Stimulated activated CD8-positive, alpha-beta memory T cell treated with anti-CD3 and anti-CD28 coated beads, Interleukin-15, amount 100 ng/mL, for 48 hours (primary cell): ENCODE data around the gene DUSP16.
"Not testable (repeated sequence)": the region's sequence is repeated elsewhere in the genome, so short reads cannot be mapped to it uniquely, and the experiment has no call there.

Experiments
- DNase-seq, 2 donors: peaks; one replicate each; pipeline ENCODE4 v3.0.0-alpha.2; 2020; ENCODE audit warnings: low read depth in 2 of 2

DUSP16 gene

DNA sequence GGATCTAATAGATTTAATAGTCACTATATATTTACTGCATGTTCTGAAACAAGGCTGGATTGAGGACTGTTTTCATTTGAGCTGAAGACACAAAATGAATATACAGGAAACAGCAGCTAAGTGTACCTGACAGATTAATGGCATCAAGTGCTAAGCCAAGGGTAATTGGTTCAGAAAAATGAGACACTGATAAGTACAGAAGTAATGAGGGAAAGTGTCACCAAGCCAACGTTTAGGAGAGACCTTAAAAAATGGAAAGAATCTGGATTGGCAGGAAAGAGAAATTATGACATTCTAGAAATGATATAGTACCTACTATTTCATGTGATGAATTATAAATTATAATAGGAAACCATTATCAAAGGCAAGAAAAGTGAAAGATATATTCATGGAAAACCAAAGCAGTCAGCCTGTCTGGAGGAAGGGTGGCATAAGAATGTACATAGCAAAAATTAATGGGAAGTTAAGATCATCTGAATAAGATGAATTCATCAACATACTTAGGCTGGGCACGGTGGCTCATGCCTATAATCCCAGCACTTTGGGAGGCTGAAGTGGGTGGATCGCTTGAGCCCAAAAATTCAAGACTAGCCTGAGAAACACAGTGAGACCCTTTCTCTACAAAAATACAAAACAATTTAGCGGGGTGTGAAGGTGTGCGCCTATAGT lies 21.0 kb upstream of the DUSP16 start:
- no peak for DNase-seq

DNA sequence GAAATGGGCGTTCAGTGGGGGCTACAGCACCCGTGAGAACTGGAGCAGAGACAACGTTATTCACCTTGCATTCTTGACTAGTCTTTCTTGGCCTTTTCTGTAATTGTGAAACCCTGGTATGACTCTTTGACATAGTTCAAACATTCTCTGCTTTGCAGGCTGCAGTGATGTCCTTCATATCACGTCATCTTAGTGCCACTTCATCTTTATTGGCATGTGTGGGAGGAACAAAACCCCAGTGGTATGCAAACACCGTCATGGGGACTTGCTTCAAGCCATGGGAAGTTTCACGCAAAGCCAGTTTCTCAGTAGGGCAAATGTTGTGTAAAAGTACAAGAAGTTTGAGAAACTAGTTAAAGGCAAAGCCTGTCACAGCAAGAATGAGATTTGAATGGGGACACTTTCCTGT lies 20.2 kb upstream of the DUSP16 start:
- DNase-seq = peak; percentile 47

DNA sequence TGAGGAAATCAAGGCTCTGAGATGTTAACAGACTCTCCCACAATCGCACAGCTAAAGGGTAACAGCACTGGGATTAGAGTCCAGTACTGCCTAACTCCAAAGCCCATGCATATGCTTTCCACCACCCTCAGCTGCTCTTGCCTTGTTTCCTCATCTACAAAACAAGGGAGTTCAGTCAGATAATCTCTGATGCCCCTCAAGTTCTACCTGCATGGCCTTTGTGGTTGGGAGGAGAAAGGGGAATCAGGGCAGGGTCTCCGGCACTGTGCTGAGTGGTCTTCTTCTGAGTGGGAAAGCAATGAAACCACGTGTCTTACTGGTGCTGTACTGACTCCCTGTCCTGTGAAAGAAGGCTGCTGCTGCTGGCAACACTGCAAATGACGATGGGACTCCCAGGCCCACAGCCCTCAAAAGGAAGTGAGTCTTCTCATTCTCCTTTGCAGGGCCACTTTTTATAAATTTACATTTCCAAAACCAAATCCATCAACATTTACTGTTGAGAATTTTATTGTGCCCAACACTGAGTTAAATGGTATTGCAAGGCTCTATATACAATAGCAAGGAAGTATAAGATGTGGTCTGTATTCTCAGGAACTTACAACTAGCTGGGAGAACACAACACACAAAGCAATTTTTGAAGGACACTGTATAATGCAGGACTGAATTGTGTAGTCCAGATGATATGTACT lies 19.7 kb upstream of the DUSP16 start:
- no peak for DNase-seq

DNA sequence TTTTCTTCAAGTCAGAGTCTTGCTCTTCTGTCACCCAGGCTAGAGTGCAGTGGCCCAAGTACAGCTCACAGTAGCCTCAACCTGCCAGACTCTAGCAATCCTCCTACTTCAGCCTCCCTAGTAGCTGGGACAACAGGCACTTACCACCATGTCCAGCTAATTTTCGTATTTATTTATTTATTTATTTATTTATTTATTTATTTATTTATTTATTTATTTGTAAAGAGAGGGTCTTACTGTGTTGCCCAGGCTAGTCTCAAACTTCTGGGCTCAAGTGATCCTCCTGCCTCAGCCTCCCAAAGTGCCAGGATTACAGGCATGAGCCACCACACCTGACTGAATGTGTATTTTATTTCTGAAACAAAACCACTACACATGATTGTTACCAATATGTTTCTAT lies 18.1 kb upstream of the DUSP16 start:
- DNase-seq = not testable (repeated sequence)

DNA sequence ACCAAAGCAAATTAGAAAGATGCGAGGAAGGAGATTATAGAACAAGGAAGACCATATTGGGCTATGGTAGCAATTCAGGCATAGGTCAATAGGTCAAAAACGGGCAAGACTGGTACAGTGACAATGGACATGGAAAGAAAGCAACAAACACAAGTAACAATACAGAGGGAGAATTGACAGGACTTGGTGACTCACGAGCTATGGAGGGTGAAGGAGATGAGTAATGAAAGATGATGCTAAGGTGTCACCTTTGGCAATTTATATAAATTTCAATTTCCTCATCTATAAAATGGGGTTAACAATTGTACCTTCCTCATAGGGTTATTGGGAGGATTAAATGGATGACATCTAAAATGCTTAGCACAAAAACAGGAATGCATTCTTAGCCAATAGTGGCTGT lies 15.1 kb upstream of the DUSP16 start:
- DNase-seq = no peak

DNA sequence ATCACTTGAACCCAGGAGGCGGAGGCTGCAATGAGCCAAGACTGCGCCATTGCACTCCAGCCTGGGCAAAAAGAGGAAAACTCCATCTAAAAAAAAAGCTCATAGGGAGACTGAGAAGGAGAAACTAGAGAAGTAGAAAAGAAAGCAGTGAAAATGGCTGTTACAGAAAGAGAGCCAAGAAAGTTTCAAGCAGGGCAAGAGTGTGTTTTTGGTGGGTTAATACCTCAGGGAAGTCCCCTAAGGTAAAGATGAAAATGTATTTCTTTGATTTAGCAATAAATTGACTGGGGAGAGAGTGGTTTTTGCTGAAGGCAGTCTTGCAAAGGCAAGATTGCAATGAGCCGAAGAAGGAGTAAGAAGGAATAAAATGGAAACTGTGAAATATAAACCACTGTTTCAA lies 10.0 kb upstream of the DUSP16 start:
- DNase-seq = no peak

DNA sequence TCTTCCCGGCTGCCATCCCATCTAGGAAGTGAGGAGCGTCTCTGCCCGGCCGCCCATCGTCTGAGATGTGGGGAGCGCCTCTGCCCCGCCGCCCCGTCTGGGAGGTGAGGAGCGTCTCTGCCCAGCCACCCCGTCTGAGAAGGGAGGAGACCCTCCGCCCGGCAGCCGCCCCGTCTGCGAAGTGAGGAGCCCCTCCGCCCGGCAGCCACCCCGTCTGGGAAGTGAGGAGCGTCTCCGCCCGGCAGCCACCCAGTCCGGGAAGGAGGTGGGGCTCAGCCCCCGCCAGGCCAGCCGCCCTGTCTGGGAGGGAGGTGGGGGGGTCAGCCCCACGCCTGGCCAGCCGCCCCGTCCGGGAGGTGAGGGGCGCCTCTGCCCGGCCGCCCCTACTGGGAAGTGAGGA lies 3.3 kb upstream of the DUSP16 start:
- not testable (repeated sequence) for DNase-seq

DNA sequence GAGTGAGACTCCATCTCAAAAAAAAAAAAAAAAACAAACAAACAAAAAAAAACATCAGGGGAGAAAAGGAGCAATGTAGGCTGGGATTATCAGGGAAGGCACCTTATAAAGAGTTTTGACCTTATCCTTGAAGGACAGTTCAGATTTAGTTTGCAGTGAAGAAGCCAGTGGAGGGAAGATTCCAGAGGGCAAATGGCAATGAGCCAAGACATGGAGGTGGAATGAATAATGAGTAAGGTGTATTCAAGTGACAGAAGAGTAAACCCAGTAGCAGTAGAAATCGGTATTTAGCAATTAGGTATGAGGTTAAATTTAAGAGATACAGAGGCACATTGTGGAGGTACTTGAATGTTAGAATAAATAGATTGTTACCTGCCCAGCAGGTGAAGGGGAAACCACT lies 2.2 kb upstream of the DUSP16 start:
- no peak for DNase-seq

DNA sequence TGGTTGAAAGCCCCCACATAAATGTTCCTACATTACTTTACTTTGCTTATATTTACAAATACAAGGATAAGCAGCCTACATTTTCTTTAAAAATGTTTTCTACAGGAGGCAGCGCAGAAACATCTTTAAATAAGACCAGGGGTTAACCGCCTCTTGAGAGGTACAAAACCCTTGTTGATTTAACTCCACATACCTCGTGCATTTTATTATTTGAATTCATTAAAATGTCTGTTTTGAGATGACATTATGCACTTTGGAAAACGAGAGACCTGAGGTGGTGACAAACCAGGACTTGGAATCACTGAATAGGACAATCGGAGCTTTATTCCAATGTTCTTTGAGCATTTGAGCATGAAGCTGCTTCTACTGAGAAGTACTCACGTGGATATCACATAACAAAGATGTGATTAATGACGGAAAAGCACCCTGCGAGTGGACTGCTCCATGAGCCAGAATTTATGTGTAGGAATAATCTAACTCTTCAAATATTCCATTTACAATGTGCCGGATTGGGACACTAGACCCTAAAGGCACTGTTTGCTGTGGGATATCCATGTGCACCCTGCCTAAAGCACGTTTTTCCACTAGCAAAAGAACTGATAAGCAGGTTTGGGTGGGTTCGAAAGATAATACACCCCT lies 746 bp upstream of the DUSP16 start:
- no peak for DNase-seq

DNA sequence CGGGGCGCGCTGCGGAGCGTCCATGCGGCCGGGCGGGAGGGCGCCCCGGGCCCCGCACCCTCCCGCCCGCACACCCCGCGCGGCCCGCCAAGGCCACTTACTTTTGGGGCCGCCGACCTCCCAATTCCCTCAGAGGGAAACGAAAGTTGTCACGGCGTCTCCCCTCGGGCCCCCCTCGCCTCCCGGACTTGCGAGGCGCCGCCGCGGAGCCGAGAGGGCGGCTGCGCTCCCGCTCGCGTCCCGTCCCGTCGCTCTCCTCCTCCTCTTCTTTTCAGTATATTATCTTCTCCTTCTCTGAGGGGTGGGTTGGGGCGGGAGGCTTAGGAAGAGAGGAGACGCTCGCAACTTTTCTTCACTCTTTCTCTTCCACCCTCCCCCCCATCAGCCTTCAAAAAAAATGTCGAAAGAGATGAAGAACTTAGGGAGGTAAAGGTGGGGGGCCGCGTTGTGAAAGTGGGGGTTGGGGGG lies 613 bp downstream of the DUSP16 start:
- DNase-seq = no peak

DNA sequence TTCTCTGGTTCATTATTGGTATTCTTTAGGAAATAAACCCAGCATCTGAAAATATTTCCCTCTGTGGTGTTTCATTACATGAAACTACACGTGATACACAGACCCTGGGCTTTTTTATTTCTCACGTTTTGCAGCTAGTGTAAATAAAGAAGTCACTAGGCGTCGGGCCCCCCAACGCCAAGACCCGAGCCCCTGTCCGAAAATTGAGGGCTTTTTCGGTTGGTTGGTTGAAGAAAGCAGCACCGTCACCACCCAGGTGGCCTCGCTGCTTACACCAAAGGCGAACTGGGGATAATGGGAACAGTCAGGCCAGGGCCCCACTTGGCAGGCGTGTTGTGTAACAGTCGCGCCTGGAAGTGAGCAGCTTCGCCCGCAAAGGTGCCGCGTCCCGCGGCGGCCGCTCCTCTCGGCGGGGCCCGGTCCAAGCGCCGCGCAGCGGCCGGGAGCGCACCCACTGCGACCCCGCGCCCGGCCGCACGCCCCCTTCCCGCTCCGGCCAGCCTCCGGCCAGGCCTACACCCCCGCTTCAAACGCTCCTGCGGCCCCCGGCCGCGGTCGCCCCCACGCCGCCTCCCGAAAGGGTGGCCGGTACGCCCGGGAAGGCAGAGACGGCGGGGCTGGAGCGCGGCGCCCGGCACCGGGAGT lies 1.2 kb downstream of the DUSP16 start:
- peak in 1 of 2 donors; percentile 13 for DNase-seq

DNA sequence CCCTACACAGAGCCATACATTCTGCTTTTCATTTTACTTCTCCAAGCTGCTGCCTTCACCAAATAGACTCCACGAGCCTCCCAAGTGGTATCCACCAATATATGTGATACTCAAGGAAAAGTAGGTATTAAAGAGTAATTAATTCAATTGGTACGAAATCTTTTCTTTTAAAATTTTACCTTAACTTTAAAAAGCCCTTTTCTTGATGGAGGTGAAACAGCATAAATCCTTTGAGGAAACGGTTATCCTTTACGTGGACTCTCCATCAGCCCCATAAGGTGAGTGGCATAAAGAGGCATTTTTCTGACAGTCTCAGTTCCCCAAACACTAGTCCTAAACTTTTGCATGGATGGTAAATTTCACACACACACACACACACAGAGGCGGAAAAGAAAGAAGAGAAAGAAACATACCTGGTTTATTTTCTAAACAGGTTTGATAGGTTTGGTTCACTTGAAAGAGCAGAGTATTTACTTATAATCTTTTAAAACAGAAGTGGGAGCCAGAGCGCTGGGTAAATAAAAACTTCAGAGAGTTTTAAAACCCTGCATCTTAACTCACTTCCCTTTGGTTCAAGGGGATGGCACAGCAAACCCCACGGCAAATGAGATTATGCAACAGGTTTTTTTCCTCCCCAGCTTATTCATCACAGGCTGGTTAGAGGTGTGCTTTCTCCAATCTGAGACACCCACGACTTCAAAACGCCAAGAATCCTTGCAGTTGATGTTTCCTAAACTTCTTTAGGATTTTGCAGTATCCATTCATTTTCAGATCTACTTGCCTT lies 1.9 kb downstream of the DUSP16 start:
- peak; percentile 7 to 25 for DNase-seq

DNA sequence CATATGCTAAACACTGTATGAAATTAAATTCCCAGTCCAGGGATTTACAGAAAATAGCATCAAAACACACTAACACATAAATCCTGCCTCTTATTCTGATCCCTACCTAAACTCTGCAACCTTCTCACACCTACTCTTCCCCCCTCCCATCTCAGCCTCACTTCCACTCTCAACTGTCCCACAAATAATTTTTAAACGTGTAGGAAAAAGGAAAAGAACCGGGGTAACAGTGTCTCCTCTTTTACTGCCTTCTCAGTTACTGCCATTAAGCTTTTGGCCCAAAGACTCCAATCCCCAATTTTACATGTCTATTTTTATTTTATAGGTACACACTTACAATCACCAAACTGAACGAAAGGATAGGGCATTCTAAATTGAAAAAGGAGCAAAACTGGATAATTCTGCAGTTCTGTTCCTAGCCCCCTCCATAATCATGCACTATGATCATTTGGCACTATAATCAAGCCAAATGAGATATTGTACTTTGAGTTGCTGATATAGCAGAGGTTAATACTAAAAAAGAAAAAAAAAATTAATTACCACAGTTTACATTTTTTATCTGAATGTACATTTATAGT lies 2.9 kb downstream of the DUSP16 start:
- no peak for DNase-seq

DNA sequence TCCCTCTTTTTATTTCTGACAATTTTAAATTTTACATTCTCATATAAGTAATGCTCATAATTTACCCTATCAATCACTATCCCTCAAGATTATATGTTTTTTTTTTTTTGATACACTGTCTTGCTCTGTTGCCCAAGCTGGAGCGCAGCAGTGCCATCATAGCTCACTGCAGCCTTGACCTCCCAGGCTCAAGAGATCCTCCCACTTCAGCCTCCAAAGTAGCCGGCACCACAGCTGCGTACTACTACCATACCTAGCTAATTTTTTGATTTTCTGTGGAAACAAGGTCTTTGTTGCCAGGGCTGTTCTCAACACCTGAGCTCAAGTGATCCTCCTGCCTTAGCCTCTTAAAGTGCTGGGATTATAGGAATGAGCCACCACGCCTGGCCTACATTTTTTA lies 4.4 kb downstream of the DUSP16 start:
- DNase-seq = no peak

DNA sequence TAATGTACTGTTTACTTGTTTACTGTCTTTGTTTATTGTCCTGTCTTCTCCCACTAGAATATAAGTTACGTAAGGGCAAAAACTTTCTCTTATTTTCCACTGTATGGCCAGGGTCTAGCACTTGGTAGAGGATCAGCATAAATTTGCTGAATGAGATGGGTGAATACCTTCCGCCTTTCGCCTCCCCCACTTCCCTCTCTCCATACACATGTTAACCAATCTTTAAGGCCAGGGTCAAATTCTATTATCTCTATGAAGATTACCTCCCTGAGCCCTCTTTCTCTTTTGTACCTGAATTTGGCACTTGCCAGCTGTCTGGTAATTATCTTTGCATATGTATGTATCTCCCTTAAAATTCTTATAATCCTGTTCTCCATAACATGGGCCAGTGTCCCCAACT lies 4.9 kb downstream of the DUSP16 start:
- DNase-seq = no peak

DNA sequence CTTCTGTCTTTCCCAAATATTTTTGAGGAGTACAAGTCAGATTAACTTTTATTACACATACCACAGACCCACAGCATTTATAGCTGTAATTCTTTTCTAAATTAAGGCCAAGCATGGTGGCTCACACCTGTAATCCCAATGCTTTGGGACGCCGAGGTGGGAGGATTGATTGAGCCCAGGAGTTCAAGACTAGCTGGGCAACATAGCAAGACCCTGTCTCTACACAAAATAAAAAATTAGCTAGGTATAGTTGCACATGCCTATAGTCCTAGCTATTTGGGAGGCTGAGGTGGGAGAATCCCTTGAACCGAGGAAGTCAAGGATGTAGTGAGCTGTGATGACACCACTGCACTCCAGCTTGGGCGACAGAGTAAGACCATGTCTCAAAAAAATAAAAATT lies 7.0 kb downstream of the DUSP16 start:
- no peak for DNase-seq

DNA sequence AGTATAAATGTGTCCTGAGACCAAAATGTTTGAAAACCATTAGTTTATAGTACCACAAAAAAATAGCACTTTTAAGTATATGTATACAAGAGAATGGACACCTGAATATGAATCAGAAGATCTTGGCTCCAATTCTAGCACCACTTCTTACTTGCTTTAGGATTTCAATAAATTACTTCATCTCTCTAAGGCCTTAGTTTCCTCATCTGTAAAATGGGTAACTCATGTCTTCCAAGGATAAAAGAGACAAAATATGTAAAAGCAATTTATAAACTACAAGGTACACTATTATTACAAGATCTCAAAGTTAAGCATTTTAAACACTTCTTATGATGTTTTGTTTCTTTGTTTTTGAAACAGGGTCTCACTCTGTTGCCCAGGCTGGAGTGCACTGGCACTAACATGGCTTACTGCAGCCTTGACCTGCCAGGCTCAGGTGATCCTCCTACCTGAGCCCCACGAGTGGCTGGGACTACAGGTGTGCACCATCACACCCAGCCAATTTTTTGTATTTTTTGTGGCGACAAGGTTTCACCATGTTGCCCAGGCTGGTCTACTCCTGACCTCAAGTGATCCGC lies 9.4 kb downstream of the DUSP16 start:
- no peak for DNase-seq

DNA sequence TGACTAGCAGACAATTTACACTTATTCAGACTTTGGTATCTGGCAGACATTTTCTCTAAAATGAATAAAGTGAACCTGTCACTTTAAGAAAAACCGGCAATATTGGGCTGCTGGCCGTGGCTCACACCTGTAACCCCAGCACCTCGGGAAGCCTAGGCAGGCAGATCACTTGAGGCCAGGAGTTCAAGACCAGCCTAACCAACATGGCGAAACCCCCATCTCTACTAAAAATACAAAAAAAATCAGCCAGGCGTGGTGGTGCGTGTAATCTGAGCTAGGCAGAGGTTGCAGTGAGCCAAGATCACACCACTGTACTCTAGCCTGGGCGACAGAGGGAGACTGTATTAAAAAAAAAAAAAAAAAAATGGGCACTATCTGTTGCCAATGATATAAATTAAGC lies 11.5 kb downstream of the DUSP16 start:
- DNase-seq = no peak

DNA sequence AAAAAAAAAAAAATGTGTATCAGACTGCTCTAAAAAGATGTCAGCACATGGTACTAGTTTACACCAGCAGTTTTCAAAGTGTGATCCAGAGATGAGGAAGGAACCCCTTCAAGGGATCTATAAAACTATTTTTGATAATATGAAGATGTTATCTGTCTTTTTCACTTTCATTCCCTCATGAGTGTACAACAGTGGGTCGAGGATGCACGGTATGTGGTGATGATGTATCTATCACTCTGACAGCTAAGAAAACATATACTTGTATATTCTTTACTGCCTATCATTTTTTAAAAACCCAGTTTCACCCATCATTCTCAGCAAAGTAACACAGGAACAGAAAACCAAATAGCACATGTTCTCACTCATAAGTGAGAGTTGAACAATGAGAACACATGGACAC lies 12.4 kb downstream of the DUSP16 start:
- no peak for DNase-seq

DNA sequence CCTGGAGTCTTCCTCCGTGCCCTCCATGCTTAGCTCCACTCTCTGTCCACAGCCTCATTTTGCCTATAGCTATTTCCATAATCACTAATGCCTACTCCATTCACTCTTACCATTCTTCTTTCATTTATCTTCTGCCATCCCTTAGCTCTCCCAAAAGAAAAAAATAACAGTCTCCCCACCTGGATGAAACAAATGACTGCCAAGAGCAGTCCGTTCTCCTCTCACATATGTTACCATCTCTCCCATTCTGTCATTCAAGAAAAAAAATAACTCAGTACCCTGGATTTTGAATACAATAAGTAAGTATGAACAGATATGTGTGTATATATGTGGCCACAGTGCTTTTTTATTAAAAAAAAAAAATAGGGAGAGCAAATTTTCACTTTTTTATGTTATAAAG lies 13.2 kb downstream of the DUSP16 start:
- no peak for DNase-seq

DNA sequence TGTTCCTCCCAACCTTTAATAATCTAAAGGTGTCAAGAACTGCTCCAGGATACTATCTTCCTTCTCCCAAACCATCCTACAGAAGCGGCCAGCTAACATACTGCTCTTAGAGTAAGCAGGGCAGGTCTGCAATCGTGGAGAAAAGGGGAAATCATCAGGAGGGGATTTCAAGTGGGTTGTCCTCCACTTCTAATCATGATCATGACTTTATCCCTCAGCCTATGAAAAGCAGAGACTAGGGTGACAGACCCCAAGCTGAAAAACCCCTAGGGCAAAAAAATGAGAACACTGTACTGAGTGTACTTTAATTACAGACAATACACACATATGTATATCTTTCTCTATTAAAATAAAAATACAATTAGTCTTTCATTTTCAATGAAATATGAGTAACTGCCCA lies 13.9 kb downstream of the DUSP16 start:
- DNase-seq = no peak
